MM.1S (cell line): ENCODE results near the gene MRPL45.

Source experiments
- DNase-seq: peaks from one replicate; pipeline ENCODE4 v3.0.0-alpha.2; 2015
- H2AFZ ChIP-seq: fragments of 300-600 bp; sonication (generic); 2 replicates; pipeline ENCODE4 v1.6.0; 2016; ENCODE audit warnings: antibody characterized with exemption, low read length
- H3F3A ChIP-seq: fragments of 300-600 bp; sonication (generic); 2 replicates; pipeline ENCODE4 v1.6.1; 2016; ENCODE audit warnings: mild to moderate bottlenecking, antibody characterized with exemption, low read length, moderate library complexity, mixed read lengths; ENCODE audit not compliant: insufficient read depth
- H3K27ac ChIP-seq: fragments of 300-600 bp; sonication (generic); 2 replicates; pipeline ENCODE4 v1.5.1; 2016; ENCODE audit warnings: mild to moderate bottlenecking, low read length
- H3K27me3 ChIP-seq: fragments of 300-600 bp; sonication (generic); replicated peaks from 2 replicates; pipeline ENCODE4 v1.6.0; 2016; ENCODE audit warnings: low read length; ENCODE audit not compliant: insufficient read depth
- H3K36me3 ChIP-seq: fragments of 300-600 bp; sonication (generic); replicated peaks from 2 replicates; pipeline ENCODE4 v1.6.1; 2016; ENCODE audit warnings: mild to moderate bottlenecking, low read length, mixed read lengths; ENCODE audit not compliant: insufficient read depth
- H3K4me1 ChIP-seq: fragments of 300-600 bp; sonication (generic); 2 replicates; pipeline ENCODE4 v1.6.1; 2016; ENCODE audit warnings: low read length, mixed read lengths
- H3K4me2 ChIP-seq: fragments of 300-600 bp; sonication (generic); 2 replicates; pipeline ENCODE4 v1.6.0; 2016; ENCODE audit warnings: low read depth, low read length
- H3K4me3 ChIP-seq: fragments of 300-600 bp; sonication (generic); 2 replicates; pipeline ENCODE4 v1.5.1; 2016; ENCODE audit warnings: low read length, mixed read lengths
- H3K79me2 ChIP-seq: fragments of 300-600 bp; sonication (generic); 2 replicates; pipeline ENCODE4 v1.6.1; 2016; ENCODE audit warnings: mixed run types, low read length, mixed read lengths
- H3K9ac ChIP-seq: fragments of 300-600 bp; sonication (generic); 2 replicates; pipeline ENCODE4 v1.6.1; 2016; ENCODE audit warnings: low read length, mixed read lengths
- H3K9me2 ChIP-seq: fragments of 300-600 bp; sonication (generic); replicated peaks from 2 replicates; pipeline ENCODE4 v1.6.1; 2016; ENCODE audit warnings: mild to moderate bottlenecking, low read length, mixed read lengths; ENCODE audit not compliant: insufficient read depth
- H3K9me3 ChIP-seq: fragments of 300-600 bp; sonication (generic); replicated peaks from 2 replicates; pipeline ENCODE4 v1.6.1; 2016; ENCODE audit warnings: mild to moderate bottlenecking, low read length, mixed read lengths; ENCODE audit not compliant: insufficient read depth
- H4K20me1 ChIP-seq: fragments of 300-600 bp; sonication (generic); 2 replicates; pipeline ENCODE4 v1.6.1; 2016; ENCODE audit warnings: mild to moderate bottlenecking, low read length, moderate library complexity, mixed read lengths; ENCODE audit not compliant: insufficient read depth
- EZH2 ChIP-seq: fragments of 300-600 bp; sonication (generic); optimal IDR thresholded peaks from 2 replicates; pipeline ENCODE3; 2017; ENCODE audit warnings: low read depth, mild to moderate bottlenecking, antibody characterized with exemption, low read length, mixed read lengths
- EZH2phosphoT487 ChIP-seq: fragments of 300-600 bp; sonication (generic); IDR thresholded peaks from 2 replicates; pipeline ENCODE4 v1.6.1; 2018; ENCODE audit warnings: antibody characterized with exemption, low read length
- TF ChIP-seq, protein P1 (sequence below): fragments of 300-600 bp; sonication (generic); IDR thresholded peaks from 2 replicates; pipeline ENCODE4 v1.5.1; 2016; ENCODE audit warnings: antibody characterized with exemption, low read length, mixed read lengths

MRPL45 gene

GRCh38 chr17:38327936-38328335, 31.0 kb downstream of the MRPL45 start:
- H3K4me1 ChIP-seq = no peaks in the 10 kb centered on the region
- H3K27ac ChIP-seq = no peak overlapping the region

GRCh38 chr17:38328620-38329019, 31.7 kb downstream of the MRPL45 start:
- Histone ChIP-seq H3K9me2 (no peaks in the 10 kb centered on the region), H3K4me2 (no peak overlapping the region), H3K27ac (no peak overlapping the region), H3K4me3 (no peak overlapping the region), H3K79me2 (no peaks in the 10 kb centered on the region), H3K27me3 (no peaks in the 10 kb centered on the region), H3K36me3 (no peaks in the 10 kb centered on the region), H3K9me3 (no peaks in the 10 kb centered on the region), H2AFZ (no peak overlapping the region), H3F3A (no peaks in the 10 kb centered on the region), H3K4me1 (no peaks in the 10 kb centered on the region), H3K9ac (no peak overlapping the region), H4K20me1 (no peaks in the 10 kb centered on the region)
- DNase-seq = no peak
- TF ChIP-seq, protein P1, sequence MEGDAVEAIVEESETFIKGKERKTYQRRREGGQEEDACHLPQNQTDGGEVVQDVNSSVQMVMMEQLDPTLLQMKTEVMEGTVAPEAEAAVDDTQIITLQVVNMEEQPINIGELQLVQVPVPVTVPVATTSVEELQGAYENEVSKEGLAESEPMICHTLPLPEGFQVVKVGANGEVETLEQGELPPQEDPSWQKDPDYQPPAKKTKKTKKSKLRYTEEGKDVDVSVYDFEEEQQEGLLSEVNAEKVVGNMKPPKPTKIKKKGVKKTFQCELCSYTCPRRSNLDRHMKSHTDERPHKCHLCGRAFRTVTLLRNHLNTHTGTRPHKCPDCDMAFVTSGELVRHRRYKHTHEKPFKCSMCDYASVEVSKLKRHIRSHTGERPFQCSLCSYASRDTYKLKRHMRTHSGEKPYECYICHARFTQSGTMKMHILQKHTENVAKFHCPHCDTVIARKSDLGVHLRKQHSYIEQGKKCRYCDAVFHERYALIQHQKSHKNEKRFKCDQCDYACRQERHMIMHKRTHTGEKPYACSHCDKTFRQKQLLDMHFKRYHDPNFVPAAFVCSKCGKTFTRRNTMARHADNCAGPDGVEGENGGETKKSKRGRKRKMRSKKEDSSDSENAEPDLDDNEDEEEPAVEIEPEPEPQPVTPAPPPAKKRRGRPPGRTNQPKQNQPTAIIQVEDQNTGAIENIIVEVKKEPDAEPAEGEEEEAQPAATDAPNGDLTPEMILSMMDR = no peak
- TF ChIP-seq EZH2 (no peak), EZH2phosphoT487 (no peak)

More at GRCh38 chr17:38327936-38328335, 31.0 kb downstream of the MRPL45 start:
- no peak overlapping the region for H3K9ac ChIP-seq
- no peaks in the 10 kb centered on the region for H3K36me3 ChIP-seq
- H3K9me3 ChIP-seq = no peaks in the 10 kb centered on the region
- no peak for TF ChIP-seq EZH2phosphoT487
- no peak for TF ChIP-seq EZH2
- TF ChIP-seq, protein P1 = no peak
- H3K4me3 ChIP-seq = no peak overlapping the region
- no peaks in the 10 kb centered on the region for H3K27me3 ChIP-seq
- H3K4me2 ChIP-seq = no peak overlapping the region
- no peaks in the 10 kb centered on the region for H3K79me2 ChIP-seq
- no peaks in the 10 kb centered on the region for H3K9me2 ChIP-seq
- H2AFZ ChIP-seq = no peak overlapping the region
- no peaks in the 10 kb centered on the region for H3F3A ChIP-seq
- H4K20me1 ChIP-seq = no peaks in the 10 kb centered on the region
- DNase-seq = no peak

DNA sequence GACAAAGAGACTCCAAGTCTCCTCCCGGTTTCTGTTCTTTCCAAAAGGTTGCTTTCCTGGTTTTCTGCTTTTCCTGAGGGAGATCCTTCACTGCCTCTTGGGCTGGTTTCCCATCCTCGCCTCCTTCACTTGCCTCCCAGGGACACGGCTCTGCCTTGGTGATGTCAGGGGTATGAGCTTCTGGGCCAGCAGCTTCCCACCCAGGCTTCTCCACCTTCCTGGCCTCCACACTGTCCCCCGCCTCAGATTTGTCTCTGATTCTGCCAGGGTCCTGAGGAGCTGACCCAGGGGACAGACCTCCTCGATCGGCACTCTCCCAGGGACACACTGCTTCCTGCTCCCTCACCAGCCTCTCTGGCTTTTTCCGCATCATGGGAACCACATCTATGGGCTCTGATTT, 32.3 kb downstream of the MRPL45 start:
- H3K27ac ChIP-seq = no peak overlapping the region
- no peak overlapping the region for H3K4me2 ChIP-seq
- no peaks in the 10 kb centered on the region for H3F3A ChIP-seq
- no peak overlapping the region for H2AFZ ChIP-seq
- H3K9me3 ChIP-seq = no peaks in the 10 kb centered on the region
- H3K9me2 ChIP-seq = no peaks in the 10 kb centered on the region
- no peak overlapping the region for H3K9ac ChIP-seq
- H3K36me3 ChIP-seq = no peaks in the 10 kb centered on the region
- H4K20me1 ChIP-seq = no peaks in the 10 kb centered on the region
- no peaks in the 10 kb centered on the region for H3K79me2 ChIP-seq
- no peaks in the 10 kb centered on the region for H3K4me1 ChIP-seq
- no peaks in the 10 kb centered on the region for H3K27me3 ChIP-seq
- no peak overlapping the region for H3K4me3 ChIP-seq
- TF ChIP-seq EZH2phosphoT487 = no peak
- no peak for TF ChIP-seq EZH2
- TF ChIP-seq, protein P1 = no peak
- no peak for DNase-seq
